ENCODE results near the gene EXOC3.

The EXOC3 gene

DNA sequence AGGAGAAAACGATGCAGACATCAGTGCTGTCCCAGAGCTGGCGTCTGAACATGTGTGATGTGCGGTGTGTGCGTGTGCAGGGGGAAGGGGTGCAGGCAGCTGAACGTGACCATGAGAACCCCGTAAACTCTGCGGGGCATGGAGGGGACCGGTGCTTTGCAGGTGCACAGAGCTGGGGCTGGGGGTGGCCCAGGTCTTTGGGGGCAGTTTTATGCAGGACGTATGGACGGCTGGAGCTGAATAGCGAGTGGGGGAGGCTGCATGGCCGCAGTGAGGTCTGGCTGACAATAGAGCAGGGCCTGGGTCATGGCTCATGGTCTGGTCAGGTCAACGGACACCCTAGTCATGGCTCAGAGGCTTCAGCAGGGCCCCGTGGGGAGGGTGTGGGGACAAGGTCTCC is 3.3 kb upstream of the EXOC3 start:
- DNase-seq (ENCODE audit: low read depth) = no peak

DNA sequence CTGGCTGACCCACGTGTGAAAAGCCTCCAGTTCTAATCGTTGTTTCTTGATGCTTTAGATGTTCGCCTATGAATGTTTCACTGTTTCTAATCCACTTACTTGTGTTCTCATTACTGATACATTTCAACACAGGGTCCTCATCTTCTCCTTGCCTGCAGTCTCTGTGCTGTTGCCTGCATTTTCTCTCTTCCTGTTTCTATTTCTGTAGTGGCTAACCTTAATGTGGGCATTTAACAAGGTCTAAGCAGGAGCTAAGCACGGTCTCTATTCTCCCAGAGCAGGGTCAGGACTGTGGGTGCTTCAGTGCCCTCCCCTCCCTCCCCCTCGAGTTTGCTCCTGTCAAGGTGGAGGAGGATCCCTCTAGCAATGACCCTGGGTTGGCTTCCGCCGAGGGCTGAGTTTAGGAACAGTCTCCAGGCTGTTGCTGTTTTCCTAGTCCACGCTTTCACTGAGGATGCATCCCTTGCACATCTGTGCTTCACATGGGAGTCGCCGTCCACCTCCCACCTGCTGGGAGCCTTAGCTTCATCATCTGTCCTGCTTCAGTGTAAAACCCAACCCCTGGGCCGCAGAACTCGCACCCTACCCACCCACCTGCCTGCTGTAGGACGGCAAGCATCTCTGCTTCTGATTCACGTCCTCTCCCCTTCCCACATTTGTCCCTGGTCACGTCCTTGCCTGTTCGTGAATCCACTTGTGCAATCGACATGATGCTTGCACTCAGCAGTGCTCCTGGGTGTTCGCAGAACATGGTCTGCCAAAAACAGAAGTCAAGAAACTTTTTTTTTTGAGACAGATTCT is 2.4 kb upstream of the EXOC3 start:
- DNase-seq (ENCODE audit: low read depth) = no peak

DNA sequence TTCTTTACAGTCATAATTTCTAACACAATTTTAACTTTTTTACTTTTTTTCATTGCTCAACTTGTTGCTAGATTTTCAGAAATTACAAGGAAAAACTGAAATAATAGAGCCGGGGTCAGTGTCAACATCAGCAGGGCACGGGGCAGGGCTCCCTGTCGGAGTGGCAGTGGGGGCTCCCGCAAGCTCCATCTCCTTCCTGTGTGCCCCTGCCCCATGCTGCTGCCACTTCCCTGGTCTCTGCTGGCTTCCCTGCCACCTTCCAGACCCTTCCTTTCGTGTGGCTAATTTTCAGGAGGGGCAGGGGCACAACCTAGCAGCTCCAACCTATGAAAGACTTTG is 1.0 kb upstream of the EXOC3 start:
- no peak for DNase-seq (ENCODE audit: low read depth)

DNA sequence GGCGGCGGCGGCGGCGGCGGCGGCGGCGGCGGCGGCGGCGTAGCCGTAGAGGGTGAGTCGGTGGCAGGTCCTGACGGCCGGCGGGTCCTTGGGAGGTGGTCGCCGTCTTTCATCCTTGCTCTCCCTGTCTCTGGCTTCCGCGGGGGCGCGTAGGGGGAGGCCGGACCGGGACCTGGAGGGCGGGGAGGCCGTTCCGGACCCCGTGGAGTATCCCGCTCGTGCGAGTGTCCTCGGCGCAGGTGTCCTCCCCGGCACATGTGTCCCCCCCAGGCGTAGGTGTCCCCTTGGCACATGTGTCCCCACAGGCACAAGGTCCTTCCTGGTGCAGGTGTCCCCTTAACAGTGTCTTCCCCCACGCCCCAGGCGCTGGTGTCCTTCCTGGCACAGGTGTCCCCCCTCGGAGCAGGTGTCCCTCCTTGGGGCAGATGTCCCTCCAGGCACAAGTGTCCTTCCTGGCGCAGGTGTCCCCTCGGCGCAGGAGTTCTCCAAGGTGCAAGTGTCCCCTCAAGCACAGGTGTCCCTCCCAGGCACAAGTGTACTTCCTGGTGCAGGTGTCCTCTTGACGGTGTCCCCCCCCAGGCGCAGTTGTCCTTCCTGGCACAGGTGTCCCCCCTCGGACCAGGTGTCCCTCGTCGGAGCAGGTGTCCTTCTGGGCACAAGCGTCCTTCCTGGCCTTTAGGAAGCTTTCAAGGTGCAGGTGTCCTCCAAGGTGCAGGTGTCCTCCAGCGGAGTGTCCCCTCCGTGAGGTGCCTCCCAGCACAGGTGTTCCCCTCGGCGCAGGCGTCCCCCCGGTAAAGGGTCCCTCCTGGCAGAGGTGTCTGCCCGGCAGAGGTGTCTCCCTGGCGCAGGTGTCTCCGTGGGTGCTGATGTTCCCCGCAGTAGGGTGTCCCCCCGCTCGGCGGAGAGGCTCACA is 519 bp downstream of the EXOC3 start:
- DNase-seq (ENCODE audit: low read depth) = no peak

DNA sequence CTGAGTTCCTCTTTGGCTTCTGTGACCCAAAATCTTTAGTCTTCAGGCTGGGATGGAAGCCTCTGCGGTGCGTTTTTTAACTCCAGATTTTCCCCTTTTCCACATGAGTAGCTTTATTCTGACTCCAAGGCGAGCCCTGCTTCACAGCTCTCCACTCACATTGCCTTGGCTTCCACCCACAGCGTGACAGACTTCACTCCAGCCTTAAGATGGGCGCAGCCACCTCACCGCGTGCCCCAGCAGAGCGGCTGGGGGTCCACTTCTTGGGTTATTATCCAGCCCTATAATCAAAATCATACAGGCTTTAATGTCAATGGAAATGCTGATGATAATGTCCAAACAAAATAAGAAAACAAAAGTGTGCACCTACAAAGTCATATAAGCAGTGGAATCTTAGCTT is 1.2 kb downstream of the EXOC3 start:
- DNase-seq (ENCODE audit: low read depth) = no peak

DNA sequence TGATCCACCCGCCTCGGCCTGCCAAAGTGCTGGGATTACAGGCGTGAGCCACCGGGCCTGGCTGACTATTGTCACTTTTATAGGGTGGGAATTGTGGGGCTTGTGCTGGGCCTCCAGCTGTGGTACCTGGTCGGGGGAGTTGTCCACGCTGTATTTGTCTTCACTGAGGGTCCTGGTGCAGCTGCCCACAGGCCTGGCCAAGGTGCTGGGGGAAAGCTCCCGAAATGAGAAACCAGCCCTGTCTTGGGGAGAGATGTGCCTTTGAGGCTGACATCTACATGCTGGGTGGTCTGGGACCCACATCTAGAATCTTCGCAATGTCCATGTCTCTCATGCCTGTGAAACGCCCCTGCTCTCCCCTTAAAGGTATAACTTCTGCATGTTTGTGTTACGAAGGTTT is 2.6 kb downstream of the EXOC3 start:
- no peak for DNase-seq (ENCODE audit: low read depth)

DNA sequence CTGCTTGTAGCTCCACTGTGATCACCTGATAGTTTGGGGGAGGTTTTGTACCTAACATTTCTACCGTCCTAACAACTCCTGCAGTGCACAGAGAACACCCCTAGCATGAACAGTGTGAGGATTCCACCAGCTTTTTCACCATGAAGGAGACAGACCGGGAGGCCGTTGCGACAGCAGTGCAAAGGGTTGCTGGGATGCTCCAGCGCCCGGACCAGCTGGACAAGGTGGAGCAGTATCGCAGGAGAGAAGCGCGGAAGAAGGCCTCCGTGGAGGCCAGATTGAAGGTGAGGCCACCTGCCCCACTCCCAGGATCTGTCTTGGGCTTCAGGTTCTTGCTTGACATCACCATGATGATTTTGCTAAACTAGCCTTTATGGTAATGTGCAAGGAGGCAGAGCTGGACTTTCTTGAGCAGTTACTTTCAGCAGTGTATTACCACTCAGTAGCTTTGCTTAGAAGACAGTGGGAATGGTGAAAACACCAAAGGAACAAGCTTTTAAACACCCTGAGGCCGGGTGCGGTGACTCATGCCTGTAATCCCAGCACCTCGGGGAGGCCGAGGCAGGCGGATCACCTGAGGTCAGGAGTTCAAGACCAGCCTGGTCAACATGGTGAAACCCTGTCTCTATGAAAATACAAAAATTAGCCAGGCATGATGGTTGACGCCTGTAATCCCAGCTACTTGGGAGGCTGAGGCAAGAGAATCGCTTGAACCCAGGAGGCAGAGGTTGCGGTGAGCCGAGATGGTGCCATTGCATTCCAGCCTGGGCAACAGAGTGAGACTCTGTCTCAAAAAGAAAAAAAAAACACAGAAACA is 3.3 kb downstream of the EXOC3 start:
- DNase-seq (ENCODE audit: low read depth) = no peak

DNA sequence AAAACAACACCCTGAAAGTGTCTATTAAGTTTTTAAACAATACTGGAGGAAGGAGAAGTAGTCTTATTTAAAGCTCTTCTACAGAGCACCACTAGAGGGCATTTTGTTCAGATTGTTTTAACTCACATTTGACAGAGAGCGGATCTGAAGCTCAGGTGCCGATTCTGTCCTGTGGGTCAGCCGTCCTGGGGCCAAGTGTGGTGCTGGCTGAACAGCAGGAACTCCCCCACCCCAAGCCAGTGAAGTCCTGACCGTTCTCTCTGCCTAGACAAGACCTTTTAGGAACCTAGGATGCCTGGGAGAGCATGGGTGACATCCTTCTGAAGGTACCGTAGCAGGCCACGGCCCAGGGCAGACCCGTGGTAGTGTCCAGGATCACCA is 3.9 kb downstream of the EXOC3 start:
- DNase-seq (ENCODE audit: low read depth) = no peak

DNA sequence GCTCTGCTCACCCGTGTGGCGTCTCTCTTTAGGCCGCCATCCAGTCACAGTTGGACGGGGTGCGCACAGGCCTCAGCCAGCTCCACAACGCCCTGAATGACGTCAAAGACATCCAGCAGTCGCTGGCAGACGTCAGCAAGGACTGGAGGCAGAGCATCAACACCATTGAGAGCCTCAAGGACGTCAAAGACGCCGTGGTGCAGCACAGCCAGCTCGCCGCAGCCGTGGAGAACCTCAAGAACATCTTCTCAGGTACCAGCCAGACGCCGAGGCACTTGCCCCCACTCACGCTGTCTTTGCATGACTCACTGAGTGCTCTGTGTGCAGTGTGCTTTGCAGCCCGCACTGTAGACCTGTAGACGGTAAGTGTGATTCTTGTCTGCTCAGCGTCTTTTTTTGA is 4.5 kb downstream of the EXOC3 start:
- DNase-seq (ENCODE audit: low read depth) = no peak

DNA sequence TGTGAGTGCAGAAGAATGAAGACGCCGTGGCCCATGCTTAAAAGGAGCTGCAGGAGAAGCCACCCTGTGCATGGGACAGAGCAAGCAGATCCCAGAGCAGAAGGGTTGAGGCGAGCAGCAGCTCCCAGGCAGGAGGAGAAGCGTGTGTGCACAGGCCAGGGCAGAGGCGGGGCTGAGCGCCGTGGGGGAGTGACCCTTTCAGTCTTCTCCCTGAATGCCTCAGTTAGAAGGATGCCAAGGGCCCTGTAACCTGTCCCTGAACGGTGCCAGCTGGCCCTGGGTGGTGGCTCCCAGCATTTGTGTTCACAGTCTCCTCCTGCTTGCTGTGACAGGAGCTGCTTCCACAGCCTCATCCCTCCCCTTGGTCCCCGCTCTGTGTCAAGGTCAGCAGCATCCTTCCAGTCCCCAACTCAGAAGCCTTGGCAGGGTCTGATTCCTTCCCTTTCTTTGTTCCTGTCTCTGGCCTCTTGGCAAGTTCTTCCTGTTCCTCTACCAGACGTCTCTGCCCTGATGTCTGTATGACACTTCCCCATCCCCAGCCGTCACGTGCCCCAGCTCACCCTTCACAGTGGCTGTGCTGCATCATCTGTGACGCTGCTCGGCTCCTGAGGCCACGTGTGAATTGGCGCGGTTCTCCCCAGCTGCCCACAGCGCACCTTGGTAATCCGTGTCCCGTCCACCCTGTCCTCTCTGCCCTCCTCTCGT is 5.2 kb downstream of the EXOC3 start:
- no peak for DNase-seq (ENCODE audit: low read depth)

DNA sequence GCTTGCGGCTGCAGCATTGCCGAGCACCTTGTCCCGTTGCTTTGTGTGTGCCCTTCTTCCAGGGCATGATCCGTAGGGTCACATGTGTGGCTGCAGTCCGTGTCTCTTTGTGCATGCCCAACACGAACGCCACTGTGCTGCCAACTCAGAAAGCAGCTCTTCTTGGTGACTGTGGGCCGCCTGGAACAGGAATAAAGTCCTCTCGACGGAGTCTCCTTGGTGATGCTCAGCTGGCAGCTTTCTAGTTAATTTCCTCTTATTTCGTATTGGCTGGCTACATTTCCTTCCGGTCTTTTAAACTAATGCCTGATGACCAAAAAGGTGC is 5.8 kb downstream of the EXOC3 start:
- no peak for DNase-seq (ENCODE audit: low read depth)

DNA sequence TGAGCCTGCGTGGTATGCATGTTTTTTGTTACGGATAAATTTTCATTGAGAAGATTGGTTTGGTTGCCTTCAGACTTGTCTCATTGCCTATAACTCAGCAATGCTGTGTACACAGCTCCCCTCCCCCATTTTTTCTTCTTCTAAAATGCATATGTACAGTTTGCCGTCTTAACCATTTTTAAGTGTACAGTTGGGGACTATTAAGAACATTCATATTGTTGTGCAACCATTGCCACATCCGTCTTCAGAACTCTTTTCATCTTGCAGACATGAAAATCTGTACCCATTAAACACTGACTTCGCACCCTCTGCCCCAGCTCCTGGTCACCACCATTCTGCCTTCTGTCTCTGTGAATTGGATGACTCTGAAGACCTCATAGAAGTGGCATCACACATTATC is 6.2 kb downstream of the EXOC3 start:
- DNase-seq (ENCODE audit: low read depth) = no peak

DNA sequence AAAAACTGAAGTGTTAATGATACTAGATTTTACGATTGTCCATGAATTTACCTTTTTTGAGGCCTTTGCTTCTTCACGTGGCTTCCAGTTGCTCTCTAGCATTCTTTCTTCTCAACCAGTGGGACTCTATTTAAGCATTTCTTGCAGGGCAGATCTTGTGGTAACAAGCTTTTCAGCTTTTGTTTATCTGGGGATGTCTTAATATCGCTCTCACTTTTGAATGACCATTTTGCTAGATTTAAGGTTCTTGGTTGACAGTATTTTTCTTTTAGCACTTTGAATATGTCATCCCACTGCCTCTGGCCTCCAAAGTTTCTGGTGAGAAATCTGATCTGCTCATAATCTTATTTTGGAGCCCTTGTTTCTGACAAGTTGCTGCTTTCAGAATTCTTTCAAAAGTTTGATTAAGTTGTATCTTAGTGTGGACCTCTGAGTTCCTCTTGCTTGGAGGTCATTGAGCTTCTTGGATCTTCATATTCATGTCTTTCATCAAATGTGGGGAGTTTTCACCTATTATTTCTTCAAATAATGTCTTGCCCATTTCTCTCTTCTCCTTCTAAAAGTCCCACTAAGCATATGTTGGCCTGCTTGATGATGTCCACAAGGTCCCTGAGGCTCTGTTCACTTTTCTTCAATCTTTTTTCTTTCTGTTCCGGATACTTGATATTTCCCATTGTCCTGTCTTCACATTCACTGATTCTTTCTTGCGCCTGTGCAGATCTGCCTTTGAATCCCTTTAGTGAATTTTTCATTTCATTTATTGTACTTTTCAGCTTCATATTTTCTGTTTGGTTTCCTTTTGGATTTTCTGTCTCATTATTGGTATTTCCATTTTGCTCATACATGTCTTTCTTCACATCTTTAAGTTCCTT is 8.8 kb downstream of the EXOC3 start:
- no peak for DNase-seq (ENCODE audit: low read depth)

DNA sequence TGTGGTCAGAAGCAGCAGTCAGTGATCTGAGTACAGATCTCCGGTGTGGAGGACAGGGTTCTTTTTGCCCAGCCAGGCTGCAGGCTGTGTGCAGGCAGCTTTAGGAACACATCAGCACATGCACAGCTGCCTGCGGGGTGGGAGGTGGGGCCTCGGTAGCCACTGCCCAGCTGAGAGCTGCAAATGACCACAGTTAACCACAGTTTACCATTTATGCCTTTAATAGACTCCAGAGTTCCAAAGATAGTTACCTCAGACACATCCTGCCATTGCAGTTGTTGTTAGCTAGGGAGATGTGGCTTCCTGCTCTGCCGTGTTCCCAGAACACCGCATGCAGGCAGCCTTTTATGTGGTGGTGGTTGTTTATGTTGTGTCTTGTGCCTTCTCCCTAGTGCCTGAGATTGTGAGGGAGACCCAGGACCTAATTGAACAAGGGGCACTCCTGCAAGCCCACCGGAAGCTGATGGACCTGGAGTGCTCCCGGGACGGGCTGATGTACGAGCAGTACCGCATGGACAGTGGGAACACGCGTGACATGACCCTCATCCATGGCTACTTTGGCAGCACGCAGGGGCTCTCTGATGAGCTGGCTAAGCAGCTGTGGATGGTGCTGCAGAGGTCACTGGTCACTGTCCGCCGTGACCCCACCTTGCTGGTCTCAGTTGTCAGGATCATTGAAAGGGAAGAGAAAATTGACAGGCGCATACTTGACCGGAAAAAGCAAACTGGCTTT is 10.2 kb downstream of the EXOC3 start:
- no peak for DNase-seq (ENCODE audit: low read depth)

DNA sequence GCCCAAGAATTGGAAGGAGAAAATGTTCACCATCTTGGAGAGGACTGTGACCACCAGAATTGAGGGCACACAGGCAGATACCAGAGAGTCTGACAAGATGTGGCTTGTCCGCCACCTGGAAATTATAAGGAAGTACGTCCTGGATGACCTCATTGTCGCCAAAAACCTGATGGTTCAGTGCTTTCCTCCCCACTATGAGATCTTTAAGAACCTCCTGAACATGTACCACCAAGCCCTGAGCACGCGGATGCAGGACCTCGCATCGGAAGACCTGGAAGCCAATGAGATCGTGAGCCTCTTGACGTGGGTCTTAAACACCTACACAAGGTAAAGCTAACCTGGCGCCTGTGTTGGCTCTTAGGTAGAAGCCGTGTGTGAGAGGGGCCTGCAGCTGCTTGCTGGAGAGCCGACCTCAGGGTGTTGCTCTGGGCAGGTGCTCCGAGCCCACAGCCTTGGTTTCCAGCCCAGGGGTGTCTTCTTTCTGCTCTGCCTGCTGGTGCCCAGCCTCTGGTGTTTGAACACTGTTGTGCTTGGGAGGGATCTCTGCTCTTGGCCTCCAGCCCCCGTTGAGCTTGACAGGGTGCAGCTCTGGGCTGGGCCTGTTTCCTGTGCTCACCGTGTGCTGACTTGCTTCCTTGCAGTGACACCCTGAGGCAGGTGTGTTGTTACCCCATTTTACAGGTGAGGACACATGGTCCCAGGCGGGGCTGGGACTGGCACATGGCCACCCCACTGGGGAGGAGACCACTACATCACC is 10.9 kb downstream of the EXOC3 start:
- DNase-seq (ENCODE audit: low read depth) = no peak

DNA sequence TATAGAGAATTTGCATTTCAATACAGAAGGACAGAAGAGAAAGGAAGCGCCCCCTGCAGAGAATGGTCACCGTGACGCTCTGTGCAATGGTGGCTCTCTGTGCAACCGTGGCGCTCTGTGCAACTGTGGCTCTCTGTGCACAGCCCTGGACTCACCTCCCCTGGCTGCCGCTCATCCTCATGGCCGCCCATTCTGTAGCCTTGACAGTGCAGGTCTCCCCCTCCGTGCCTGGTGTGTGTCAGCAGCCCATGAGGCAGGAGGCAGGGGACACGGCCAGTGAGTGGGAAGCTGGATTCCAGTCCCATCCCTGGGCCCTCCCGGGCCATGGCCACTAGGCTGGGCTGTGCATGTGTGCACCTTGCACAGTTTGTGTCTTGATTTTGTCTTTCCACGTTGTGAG is 12.0 kb downstream of the EXOC3 start:
- no peak for DNase-seq (ENCODE audit: low read depth)

DNA sequence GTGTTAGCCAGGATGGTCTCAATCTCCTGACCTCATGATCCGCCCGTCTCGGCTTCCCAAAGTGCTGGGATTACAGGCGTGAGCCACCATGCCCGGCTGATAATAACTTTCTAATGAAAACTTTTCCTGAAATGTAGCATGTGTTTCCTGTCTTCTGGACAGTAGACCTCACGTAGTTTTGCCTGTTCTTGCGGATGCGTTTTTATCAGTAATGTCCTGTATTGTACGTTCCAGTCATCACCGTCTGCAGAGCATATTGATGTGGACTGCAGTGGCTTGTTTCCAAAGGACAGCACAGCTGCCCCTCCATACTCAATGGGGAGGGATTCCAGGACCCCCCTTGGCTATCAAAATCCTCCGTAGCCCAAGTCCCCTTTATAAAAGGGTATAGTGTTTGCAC is 12.8 kb downstream of the EXOC3 start:
- DNase-seq (ENCODE audit: low read depth) = no peak

DNA sequence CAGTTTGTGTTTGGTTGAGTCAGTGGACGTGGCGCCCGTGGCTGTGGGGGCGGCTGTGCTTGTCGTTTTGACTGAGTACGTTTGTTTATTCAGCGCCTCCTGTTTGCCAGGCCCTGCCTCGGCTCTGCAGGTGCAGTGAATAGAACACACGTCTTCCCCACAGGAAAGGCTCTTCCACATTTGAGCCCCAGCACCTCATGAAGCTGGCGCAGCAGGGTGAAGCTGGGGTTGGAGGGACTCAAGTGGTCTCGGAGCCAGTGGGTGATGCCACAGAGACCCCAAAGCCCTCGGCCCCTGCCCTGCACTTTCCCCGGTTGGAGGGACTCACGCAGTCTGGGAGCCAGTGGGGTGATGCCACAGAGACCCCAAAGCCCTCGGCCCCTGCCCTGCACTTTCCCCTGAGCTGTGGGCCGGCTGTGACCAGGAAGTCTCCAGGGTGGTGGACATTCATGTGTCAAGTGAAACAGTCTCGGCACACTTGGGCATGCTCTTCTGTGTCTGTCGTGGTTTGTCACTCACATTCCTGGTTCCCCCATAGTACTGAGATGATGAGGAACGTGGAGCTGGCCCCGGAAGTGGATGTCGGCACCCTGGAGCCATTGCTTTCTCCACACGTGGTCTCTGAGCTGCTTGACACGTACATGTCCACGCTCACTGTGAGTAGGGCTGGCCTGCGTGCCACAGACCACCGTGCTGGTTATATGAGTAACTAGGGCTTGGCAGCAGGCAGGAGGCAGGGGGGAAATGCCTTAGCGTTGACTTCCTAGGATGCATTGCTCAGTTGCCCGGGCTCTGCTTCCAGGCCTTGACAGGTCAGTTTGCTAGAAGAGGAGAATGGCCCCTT is 13.6 kb downstream of the EXOC3 start:
- DNase-seq (ENCODE audit: low read depth) = no peak

Measured in GM04503 (cell line).